ENCODE results near the gene RPL38. TPM values are rescaled to one million over a fixed set of nuclear protein-coding genes. Genes with fewer than 3 reads are reported as not detected.
A peak's percentile ranks its signal among the peaks of the same experiment; 100 is the strongest.

RPL38 gene
- total RNA-seq, 1 donor from 2014 or later, result 659 TPM

DNA sequence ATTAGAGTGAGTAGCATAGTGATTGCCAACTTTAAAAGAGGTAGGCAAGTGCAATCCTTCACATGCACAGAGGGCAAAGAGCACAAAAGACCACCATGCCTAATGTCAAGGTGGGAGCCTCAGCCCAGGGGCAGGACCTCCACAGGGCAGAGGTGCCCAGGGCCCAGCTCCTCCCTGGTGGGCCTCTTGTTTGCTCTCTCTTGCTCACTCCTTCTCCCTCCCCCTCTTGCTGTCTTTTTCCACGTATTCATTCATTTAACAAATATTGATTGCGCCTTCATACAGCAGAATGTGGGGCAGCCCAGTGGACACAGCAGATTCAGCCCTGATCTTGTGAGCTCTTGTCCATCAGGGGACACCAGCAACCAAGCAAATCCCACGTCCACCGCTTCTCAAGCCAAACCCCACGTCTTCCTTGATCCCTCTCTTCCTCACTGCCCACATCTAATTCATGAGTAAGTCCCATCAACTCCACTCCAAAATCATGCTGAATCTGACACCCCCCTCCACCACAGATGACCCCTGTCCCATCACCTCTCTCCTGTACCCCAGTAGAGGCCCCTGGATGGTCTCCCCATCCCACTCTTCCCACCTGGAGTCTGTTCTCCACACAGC is 44.1 kb upstream of the RPL38 start:
- ATAC-seq (no peak), DNase-seq (peak; percentile 29)
- Histone ChIP-seq H3K4me1 (no peaks in the 10 kb centered on the region), H3K4me3 (no peak overlapping the region), H3K9me3 (no peaks in the 10 kb centered on the region), H3K36me3 (no peaks in the 10 kb centered on the region), H3K27me3 (peaks cover 7% of the 10 kb centered on the region), H3K27ac (no peak overlapping the region)
- intact Hi-C loops (cut with DNase I), result no loop called here
- TF ChIP-seq, protein P1, sequence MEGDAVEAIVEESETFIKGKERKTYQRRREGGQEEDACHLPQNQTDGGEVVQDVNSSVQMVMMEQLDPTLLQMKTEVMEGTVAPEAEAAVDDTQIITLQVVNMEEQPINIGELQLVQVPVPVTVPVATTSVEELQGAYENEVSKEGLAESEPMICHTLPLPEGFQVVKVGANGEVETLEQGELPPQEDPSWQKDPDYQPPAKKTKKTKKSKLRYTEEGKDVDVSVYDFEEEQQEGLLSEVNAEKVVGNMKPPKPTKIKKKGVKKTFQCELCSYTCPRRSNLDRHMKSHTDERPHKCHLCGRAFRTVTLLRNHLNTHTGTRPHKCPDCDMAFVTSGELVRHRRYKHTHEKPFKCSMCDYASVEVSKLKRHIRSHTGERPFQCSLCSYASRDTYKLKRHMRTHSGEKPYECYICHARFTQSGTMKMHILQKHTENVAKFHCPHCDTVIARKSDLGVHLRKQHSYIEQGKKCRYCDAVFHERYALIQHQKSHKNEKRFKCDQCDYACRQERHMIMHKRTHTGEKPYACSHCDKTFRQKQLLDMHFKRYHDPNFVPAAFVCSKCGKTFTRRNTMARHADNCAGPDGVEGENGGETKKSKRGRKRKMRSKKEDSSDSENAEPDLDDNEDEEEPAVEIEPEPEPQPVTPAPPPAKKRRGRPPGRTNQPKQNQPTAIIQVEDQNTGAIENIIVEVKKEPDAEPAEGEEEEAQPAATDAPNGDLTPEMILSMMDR (IDR thresholded peaks at IDR 0.05), result no peak

DNA sequence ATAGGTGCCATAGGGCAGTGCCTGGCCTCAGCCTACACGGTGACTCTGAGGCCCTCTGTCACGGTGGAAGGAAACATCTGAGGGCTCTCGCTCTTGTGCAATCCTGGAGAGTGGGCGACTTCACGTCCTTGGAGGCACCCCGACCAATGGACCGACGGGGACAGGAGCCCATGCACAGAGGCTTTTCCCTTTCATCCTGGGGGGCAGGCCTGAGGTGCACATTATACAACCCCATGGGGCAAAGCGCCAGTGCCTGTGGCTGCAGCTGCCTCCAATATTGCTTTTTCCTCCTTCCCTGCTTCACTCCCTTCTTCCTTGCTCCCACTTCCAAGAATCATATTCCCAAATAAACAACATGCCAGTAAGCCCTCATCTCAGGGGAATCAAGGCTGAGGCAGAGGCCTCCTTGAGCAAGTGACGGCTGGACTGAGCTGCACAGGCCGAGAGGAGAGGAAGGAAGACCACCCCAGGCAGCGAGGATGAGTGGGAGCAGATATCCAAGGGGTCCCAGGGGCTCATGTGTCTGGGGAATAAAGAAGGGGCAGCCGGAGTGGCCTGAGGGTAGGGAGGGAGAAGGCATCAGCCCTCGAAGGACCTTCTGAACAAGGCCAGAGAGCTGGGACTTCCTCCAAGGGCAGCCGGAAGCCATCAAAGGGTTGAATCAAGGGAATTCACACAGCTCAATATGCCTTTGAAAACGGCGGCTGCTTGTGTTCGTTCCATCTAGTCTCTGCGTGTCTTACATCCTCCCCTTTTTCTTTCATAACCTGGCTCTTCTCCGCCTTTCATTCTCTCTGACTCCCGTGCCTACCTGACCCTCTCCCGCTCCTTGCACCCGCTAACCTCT is 42.6 kb upstream of the RPL38 start:
- H3K9me3 ChIP-seq, result no peaks in the 10 kb centered on the region
- H3K27ac ChIP-seq, result no peak overlapping the region
- TF ChIP-seq, protein P1 (IDR thresholded peaks at IDR 0.05), result no peak
- peaks cover 15% of the 10 kb centered on the region for H3K27me3 ChIP-seq
- peak; percentile 34 for DNase-seq
- H3K4me1 ChIP-seq, result no peaks in the 10 kb centered on the region
- no peak for ATAC-seq
- intact Hi-C loops (cut with DNase I), result loop anchor here (10.0 kb wide), 1 partner anchor 726 kb away; no protein-coding TSS in a partner anchor
- no peaks in the 10 kb centered on the region for H3K36me3 ChIP-seq
- H3K4me3 ChIP-seq, result no peak overlapping the region

DNA sequence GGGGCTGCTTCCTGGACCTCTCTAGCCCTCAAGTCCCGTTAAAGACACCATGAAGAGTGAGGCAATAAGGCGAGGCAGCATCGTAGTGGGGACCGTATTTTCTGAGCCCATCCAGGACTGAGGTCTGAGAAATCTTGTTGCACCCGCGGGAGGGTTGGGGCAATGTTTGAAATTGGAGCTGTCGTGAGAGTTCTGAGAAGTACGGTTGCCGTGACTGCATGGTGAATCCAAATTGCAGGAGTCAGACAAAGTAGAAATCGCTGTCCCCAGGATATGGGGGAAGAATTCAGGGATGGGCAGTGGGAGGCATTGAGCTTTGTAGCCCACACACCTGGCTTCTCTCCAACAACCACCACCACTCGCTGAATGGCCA is 42.0 kb upstream of the RPL38 start:
- TF ChIP-seq, protein P1 (IDR thresholded peaks at IDR 0.05), result no peak
- Histone ChIP-seq H3K27me3 (peaks cover 16% of the 10 kb centered on the region), H3K4me3 (no peak overlapping the region), H3K36me3 (no peaks in the 10 kb centered on the region), H3K9me3 (no peaks in the 10 kb centered on the region), H3K4me1 (no peaks in the 10 kb centered on the region), H3K27ac (no peak overlapping the region)
- DNase-seq (peak; percentile 46), ATAC-seq (no peak)
- intact Hi-C loops (cut with DNase I), result loop anchor here (10.0 kb wide), 1 partner anchor 727 kb away; no protein-coding TSS in a partner anchor

DNA sequence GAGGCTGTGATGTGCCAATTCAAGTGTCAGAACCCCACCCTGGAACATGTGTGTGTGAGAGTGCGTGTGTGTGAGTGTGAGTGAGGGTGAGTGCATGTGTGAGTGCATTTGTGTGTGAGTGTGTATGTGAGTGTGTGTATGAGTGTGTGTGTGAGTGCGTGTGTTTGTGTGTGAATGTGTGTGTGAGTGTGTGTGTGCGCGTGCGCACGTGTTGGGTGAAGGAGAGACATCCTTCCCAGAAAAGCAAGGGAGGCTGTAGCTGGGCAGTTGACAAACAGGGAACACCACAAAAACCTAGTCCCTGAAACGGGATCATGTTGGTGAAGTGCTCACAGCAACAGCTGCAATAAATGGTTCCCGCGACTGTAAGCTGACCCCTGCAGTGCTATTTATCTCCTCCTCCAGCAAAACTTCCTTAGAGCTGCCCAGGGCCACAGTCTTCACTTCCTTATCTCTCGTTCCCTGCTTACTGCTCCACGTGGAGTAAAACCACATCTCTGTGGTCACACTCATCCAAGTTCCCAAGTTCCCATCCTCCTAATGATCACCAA is 40.1 kb upstream of the RPL38 start:
- Histone ChIP-seq H3K27me3 (peaks cover 16% of the 10 kb centered on the region), H3K27ac (no peak overlapping the region), H3K4me3 (no peak overlapping the region), H3K9me3 (no peaks in the 10 kb centered on the region), H3K36me3 (no peaks in the 10 kb centered on the region), H3K4me1 (no peaks in the 10 kb centered on the region)
- peak; percentile 29 for DNase-seq
- intact Hi-C loops (cut with DNase I), result loop anchor here (10.0 kb wide), 1 partner anchor 729 kb away; no protein-coding TSS in a partner anchor
- ATAC-seq, result peak; percentile 74
- TF ChIP-seq, protein P1 (IDR thresholded peaks at IDR 0.05), result no peak

DNA sequence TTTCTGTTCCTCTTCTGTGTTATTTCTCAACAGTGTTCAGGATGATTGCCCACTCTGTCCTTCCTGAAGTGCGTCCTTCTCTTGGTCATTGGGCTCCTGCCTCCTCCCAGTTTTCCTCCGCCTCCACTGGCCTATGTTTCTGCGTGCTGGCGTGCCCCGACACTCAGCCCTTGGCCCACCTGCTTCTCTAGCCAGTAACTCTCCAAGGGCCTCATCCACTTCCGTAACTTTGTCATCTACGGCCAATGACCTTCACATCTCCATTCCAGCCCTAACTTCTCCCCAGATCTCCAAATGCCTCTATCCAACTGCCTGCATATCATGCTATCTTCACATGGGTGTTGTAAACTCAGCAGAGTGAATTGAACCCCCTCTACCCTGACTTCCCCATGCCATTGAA is 39.6 kb upstream of the RPL38 start:
- Histone ChIP-seq H3K4me1 (no peaks in the 10 kb centered on the region), H3K36me3 (no peaks in the 10 kb centered on the region), H3K27me3 (peaks cover 16% of the 10 kb centered on the region), H3K27ac (no peak overlapping the region), H3K4me3 (no peak overlapping the region), H3K9me3 (no peaks in the 10 kb centered on the region)
- intact Hi-C loops (cut with DNase I), result loop anchor here (10.0 kb wide), 1 partner anchor 729 kb away; no protein-coding TSS in a partner anchor
- peak; percentile 32 for DNase-seq
- ATAC-seq, result no peak
- TF ChIP-seq, protein P1 (IDR thresholded peaks at IDR 0.05), result no peak
